Right lobe of liver (tissue), 4 donors: Measurements from ENCODE around the gene POLL.

Experiments
- POLR2A ChIP-seq: fragments of 450-650 bp; IDR thresholded peaks from one replicate; pipeline ENCODE4 v1.6.1; 2017; ENCODE audit warnings: antibody characterized with exemption, mild to moderate bottlenecking
- TF ChIP-seq, protein P1 (sequence below), 4 donors: fragments of 200-600 bp in 3 of 4; fragments of 450-650 bp in 1 of 4; IDR thresholded peaks; one replicate each; pipeline versions ENCODE4 v1.5.1 to v1.8.0; 2016 to 2022; ENCODE audit warnings: antibody characterized with exemption in 4 of 4, mild to moderate bottlenecking in 2 of 4
- donor health status: DM: no; HTN: no; CAD: no.
- donor health status: DM: no; HTN: no; CAD: no.
- donor health status: DM: no; HTN: yes; CAD: no.

DNA sequence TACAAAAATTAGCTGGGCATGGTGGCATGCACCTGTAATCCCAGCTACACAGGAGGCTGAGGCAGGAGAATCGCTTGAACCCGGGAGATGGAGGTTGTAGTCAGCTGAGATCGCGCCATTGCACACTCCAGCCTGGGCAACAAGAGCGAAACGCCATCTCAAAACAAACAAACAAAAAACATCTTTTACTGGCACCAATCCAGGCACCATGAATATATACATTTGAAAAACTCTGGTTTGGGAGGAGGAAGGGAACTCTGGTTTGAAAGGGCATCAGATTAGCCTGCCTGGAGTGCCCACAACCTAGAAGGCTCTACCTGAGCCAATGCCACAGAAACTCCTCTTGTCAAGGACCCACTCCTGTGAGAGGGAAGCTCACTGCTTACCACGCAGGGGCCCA lies 15.9 kb downstream of the POLL start:
- TF ChIP-seq, protein P1, sequence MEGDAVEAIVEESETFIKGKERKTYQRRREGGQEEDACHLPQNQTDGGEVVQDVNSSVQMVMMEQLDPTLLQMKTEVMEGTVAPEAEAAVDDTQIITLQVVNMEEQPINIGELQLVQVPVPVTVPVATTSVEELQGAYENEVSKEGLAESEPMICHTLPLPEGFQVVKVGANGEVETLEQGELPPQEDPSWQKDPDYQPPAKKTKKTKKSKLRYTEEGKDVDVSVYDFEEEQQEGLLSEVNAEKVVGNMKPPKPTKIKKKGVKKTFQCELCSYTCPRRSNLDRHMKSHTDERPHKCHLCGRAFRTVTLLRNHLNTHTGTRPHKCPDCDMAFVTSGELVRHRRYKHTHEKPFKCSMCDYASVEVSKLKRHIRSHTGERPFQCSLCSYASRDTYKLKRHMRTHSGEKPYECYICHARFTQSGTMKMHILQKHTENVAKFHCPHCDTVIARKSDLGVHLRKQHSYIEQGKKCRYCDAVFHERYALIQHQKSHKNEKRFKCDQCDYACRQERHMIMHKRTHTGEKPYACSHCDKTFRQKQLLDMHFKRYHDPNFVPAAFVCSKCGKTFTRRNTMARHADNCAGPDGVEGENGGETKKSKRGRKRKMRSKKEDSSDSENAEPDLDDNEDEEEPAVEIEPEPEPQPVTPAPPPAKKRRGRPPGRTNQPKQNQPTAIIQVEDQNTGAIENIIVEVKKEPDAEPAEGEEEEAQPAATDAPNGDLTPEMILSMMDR (IDR thresholded peaks at IDR 0.05): no peak
- TF ChIP-seq POLR2A: no peak
